IPS DF 4.7 (cell line): ENCODE results near the gene FMNL1.

ENCODE experiments used
- DNase-seq: peaks from one replicate; pipeline ENCODE4 v3.0.0-alpha.2; 2013; ENCODE audit warnings: low spot score; ENCODE audit errors: extremely low read depth

The FMNL1 gene

DNA sequence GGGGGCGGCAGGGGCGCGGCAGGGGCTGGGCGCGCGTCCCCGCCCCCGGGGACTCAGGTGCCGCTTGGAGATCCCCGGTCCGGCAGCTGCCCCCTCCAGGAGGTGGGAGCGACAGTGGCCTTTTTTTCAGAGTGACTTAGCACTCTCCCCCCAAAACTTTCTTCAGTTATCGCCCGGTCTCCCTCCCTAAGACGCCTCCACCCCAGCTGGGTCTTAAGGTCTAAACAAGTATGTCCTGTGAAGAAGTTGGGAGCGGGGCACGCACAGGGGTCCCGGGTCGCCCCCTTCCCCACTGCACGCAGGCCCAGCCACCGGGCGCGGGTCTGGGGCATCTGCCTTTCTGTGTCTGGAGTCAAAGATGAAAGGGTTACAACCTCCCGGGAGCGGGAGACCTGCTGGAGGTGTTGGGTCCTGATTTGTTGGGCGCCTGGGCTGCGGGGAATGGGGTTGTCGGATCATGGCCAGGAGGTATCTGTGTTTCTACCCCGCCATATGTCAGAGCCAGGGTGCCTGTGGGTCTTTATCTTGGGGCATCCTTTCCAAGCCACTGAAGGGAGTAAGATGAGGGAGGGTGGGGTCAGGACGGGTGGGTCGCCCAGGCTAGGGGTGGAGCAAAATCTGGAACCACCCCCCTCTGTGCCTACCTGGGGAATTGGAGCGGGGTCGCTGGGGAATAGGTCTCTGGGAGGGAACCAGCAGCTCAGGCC, 757 bp downstream of the FMNL1 start:
- DNase-seq = no peak

- no peak for DNase-seq
Measured at GRCh38 chr17:45222996-45223538, 1.4 kb downstream of the FMNL1 start.

DNA sequence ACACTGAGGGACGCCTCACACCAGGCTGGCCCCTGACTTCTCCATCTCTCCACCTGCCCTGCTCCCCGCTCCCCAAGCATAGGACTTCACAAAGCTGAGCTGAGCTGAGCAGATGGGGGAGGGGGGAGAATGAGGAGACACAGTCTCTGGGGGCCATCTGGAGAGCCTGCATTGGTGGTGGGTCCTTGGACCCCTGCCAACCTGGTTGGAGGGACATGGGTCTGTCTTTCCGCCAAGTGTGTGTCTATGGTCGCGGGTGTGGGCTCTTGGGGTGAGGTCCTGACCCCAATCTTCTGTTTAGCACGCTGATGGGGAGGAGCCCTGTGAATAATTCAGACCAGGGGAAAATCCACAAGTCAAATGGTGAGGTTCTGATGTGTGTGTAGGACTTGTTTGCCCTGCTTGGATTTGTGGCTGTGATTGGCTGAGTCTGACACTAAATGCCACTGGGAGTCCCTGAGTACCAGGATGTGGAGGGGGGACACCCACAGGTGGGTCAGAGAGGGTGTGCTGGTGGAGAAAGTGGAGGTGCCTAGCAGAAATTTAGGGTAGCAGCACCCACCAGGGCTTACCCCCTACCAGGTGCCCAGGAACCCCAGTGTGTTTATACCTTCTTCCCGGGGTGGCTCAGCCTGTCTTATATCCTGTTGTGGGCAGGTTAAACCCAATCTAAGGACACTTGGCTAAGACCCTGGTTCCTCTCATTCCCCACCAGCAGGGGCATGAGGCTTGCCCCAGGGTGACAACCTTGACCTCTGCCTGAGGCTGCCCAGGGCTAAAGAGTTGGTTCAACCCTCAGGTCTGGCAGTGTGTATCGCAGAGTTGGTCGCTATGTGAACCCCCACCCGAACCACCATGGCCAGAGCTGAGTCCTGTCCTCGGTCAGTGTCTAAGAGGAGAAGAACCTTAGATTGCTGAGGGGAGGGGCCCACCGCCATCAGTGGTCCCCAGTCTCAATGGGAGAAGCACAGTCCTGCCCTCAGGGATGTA, 2.1 kb downstream of the FMNL1 start:
- no peak for DNase-seq

DNA sequence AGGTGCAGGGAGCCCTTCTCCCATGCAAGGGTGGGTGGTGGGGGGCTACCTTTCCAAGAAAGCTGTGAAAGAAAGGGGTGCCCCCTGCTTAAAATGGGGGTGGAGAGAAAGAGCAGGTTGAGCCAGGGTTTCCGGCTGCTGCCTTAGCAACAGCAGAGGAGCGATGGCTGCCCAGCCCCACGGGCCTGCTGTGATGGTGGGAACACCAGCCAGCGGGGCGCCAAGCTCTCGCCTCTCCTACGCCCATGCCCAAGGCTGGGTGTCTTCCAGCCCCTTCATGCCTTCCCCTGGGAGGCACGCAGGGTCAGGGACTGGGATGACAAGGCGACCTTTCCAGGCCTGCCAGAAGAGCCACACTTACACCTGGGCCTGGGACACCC, 3.0 kb downstream of the FMNL1 start:
- DNase-seq = no peak

DNA sequence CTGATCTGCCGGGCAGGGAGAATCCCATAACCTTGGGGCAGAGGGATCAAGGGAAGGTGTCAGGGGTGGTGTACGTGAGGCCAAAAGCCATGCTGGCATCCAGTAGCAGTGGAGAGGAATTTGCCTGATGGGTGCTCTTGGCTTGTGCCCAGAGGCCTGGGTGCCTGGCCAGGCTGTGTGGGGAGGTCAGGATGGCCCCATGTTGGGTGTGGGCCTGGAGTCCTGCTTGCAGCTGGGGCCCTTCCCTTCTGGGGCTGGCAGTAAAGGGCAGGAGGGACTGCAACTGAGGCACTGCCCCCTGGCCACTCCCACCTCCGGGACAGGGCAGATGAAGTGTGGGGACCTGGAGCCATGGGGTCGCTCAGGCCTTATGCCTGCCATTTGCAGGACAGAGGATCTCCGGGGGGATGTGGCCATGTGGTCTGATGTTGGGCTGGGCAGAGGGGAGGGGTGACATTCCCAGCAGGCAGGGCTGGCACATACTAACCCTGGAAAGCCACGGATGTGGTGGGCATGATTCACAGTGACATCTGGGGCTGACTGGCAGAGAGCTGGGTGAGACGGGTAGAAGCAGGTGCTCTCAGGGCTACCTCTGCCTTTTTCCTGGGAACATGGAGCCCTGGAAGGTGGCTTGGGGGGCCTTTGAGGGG, 3.5 kb downstream of the FMNL1 start:
- no peak for DNase-seq

DNA sequence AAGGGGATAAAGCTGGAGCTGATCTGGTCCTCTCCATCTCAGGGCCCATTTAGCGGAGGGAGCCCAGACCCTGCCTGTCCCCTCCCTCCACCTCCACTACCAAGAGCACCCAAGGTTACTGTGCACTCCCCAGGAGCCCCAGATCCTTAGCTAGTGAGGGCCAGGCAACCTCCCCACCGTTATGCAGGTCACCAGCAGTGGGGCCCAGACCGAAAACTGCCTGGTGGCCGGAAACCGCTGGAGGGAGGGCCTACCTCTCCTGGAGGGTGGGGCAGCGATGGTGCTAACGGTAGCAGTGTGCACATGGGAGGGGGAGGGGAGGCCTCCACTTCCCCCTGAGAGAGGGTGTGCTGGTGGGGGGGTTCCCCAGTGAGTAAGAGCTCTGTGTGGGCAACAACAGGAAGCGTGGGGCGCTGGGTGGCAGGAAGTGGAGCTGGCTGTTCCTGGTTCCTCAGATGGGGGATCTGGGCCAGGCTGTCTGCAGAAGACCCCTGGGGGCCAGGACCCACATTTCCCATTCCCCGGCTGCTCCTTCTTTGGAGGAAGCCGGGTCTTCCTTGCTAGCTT, 4.4 kb downstream of the FMNL1 start:
- no peak for DNase-seq

GRCh38 chr17:45226576-45226975, 4.9 kb downstream of the FMNL1 start:
- DNase-seq = no peak

DNA sequence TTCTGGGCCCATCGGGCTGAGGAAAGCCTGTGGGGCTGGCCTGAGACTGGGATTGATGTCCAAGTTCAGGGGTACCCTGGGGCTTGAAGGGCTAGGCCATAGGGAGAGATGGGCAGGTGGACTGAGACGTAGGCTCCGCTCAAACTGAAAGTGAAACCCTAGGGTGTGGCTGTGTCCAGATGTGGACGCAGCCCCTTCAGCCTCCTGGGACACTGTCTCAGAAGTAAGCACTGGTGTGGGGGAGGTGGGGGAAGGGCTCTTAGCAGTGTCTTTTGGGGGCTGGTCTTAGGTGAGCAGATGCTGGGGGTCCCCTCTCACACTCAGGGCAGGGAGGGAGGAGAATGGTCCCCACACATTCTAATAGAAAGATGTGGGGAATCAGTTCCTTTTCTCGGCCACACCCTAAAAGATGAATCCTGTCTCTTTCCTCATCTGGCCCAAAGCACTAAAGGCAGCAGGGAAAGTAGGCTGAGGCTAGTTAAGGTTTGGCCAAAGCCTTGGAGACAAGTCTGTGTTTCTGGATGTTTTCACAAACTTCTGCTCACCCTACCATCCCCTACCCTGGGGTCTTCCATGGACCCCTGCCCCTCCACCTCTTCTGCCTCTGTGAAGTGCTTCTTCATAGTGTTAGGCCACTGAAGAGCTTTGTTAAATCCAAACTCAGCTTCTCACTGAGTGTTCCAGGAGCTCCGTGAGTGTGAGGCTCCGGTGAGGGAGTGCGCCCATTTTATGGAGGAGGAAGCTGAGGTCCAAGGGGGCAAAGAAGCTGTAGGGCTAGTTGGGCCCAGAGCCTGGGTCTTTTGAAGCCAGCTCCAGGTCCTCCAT, 5.6 kb downstream of the FMNL1 start:
- DNase-seq = no peak

- DNase-seq = no peak
Measured at GRCh38 chr17:45227926-45228762, 6.5 kb downstream of the FMNL1 start.

DNA sequence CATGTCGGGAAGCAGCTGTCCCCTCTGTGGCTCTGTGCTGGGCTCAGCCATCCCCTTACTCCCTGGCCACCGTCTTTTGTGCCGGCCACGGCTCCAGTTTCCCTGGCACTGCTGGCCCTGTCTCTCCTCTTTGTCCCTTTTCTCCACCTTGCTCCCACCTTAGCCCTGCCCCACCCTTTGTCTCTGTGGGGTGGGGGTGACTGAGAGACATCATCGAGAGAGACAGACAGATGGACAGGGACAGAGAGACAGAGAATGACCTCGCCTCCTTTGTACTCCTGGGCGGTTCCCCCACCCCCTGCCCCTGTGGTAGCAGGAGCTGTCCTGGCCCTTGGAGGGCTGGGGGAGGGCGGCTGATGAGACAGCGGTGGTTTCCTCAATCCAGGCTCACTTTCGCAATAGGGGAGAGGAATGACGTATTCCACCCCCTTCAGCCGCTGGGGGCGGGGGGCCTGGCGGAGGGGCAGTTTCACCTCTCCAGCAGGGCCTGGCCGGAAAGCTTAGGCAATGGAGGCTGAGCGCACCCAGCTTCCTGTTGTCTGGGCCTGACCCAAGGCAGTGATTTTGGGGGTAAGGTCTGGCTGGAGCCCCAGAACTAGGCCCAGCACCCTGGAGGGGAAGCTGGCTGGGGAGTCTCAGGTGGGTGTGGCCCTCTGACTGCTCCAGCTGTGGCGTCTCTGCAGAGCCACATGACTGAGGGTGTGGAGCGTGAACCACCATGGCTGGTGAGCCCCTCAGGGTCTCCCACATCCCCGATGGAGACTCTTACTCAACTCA, 7.3 kb downstream of the FMNL1 start:
- no peak for DNase-seq

DNA sequence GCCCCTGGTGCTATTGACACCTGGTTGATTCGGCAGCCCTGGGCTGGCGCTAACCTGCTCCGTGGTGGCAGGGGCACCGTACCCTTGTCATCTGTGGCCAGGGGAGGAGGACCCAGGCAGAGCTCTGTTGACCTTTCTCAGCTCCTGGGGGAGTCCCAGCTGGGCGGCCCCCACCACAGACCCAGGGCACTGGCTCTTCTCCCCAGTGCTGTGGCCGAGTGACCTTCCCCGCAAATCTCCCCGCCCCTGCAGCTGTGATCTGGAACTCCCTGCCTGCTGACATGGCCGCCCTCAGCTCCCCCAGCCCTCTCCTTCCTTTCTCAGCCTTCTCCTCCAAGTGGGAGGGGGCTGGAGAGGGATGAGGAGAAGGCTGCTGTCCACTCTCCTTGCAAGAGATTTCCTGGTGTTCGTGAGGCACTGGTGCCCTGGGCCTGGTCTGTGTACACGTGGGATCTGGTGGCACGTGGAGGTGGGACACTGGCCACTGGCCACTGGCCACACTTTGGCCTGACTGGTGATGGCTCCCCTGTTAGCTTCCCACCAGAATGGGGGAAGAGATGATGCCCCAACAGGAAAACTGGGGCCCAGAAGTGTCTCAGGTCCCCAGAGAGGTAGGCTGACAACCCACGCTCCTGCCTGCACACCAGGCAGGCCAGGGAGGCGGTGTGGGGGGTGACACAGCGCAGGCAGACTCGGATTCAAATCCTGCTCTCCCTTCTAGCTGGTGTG, 8.2 kb downstream of the FMNL1 start:
- DNase-seq = no peak

DNA sequence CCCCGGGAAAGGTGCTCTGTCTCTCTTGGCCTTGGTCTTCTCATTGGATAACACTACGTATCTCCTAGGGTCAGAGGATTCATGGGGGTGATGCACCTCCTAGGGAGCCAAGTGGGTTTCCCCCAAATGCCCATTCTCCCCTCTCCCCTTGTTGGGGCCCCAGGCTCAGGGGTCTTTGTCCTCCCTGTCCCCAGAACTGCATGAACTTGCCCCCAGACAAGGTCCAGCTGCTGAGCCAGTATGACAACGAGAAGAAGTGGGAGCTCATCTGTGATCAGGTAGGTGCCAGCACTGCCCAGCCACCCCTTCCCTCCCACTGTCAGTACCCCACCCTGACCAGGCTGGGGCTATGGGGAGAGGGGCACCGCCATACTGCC, 8.7 kb downstream of the FMNL1 start:
- no peak for DNase-seq

DNA sequence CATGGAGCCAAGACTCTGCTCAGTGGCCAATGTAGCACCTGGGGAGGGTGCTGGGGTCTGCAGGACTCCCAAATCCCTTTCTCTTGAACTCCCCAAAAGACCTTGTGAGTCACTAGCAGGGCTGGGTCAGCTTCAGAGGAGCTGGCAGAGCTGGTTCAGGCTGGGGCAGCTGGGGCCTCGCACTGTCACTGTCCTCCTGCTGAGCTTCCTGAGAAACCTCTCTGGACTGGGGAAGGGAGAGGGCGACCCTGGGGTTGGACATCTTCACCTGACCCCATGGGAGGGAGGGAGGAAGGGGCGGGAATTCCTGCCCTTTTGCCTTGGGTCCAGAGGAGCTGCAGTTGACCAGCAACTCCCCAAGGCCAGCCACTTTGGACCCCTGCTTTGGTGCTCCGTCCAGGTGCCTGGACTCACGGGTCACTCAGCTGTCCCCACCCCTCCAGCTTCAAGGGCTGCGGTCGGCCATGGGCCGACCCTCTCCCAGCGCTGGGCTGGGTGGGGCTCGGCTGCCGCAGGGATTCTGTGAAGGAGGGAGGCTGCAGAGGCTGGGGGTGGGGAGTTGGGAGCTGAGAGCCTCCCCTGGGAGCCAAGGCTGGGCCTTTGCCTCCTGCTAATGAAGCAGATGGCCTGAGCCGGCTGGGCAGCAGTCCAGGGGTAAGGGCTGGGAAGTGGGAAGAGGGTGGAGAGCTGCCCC, 9.2 kb downstream of the FMNL1 start:
- DNase-seq = no peak

- no peak for DNase-seq
Measured at GRCh38 chr17:45231481-45232116, 9.9 kb downstream of the FMNL1 start.

- DNase-seq = no peak
Measured at GRCh38 chr17:45232514-45233422, 11.1 kb downstream of the FMNL1 start.

- no peak for DNase-seq
Measured at GRCh38 chr17:45233423-45233924, 11.8 kb downstream of the FMNL1 start.
